Measurements from ENCODE around the gene DGCR8. TPM values are rescaled to one million over a fixed set of nuclear protein-coding genes. Genes with fewer than 3 reads are reported as not detected.
A peak's percentile ranks its signal among the peaks of the same experiment; 100 is the strongest.

The DGCR8 gene
- total RNA-seq, 1 experiment from 2014 or later: 15.2 TPM

GRCh38 chr22:20118300-20119020 lies 38.4 kb downstream of the DGCR8 start:
- no peak for DNase-seq (ENCODE audit: extremely low read depth, low read depth)

- no peak for DNase-seq (ENCODE audit: extremely low read depth, low read depth)
These were observed 41.9 kb downstream of the DGCR8 start for GRCh38 chr22:20121856-20122415.

GRCh38 chr22:20123366-20124082 lies 43.5 kb downstream of the DGCR8 start:
- no peak for DNase-seq (ENCODE audit: extremely low read depth, low read depth)

- no peak for DNase-seq (ENCODE audit: extremely low read depth, low read depth)
These were observed 44.2 kb downstream of the DGCR8 start for GRCh38 chr22:20124083-20124787.

- no peak for DNase-seq (ENCODE audit: extremely low read depth, low read depth)
These were observed 45.4 kb downstream of the DGCR8 start for GRCh38 chr22:20125201-20126174.

- DNase-seq (ENCODE audit: extremely low read depth, low read depth): no peak
These were observed 46.4 kb downstream of the DGCR8 start for GRCh38 chr22:20126284-20127029.

- DNase-seq (ENCODE audit: extremely low read depth, low read depth): no peak
These were observed 47.4 kb downstream of the DGCR8 start for GRCh38 chr22:20127318-20127868.

GRCh38 chr22:20127869-20128618 lies 48.0 kb downstream of the DGCR8 start:
- no peak for DNase-seq (ENCODE audit: extremely low read depth, low read depth)

- no peak for DNase-seq (ENCODE audit: extremely low read depth, low read depth)
These were observed 48.5 kb downstream of the DGCR8 start for GRCh38 chr22:20128619-20128901.

GRCh38 chr22:20128902-20129746 lies 49.1 kb downstream of the DGCR8 start:
- DNase-seq (ENCODE audit: extremely low read depth, low read depth): peak; percentile 16

- DNase-seq (ENCODE audit: extremely low read depth, low read depth): no peak
These were observed 49.6 kb downstream of the DGCR8 start for GRCh38 chr22:20129747-20130014.

- DNase-seq (ENCODE audit: extremely low read depth, low read depth): no peak
These were observed 50.3 kb downstream of the DGCR8 start for GRCh38 chr22:20130319-20130718.

- peak; percentile 35 for DNase-seq (ENCODE audit: extremely low read depth, low read depth)
These were observed 50.9 kb downstream of the DGCR8 start for GRCh38 chr22:20130731-20131596.

- DNase-seq (ENCODE audit: extremely low read depth, low read depth): no peak
These were observed 51.5 kb downstream of the DGCR8 start, which contains the start of gene ZDHHC8 for GRCh38 chr22:20131597-20131858. Gene ZDHHC8 (plus strand): TSS chr22:20131804. CDS start chr22:20131948, 144 bp downstream.

GRCh38 chr22:20131859-20132685 lies 52.0 kb downstream of the DGCR8 start:
- DNase-seq (ENCODE audit: extremely low read depth, low read depth): no peak

GRCh38 chr22:20132686-20133246 lies 52.7 kb downstream of the DGCR8 start:
- DNase-seq (ENCODE audit: extremely low read depth, low read depth): no peak

Data from NCI-H460 (cell line).